Activated CD8-positive, alpha-beta memory T cell treated with anti-CD3 and anti-CD28 coated beads, Interleukin-2, amount 50 U/mL, for 4 hours (primary cell): ENCODE results near the gene UBE3B.

ENCODE experiments used
- DNase-seq: peaks from one replicate; pipeline ENCODE4 v3.0.0-alpha.2; 2020

UBE3B gene

DNA sequence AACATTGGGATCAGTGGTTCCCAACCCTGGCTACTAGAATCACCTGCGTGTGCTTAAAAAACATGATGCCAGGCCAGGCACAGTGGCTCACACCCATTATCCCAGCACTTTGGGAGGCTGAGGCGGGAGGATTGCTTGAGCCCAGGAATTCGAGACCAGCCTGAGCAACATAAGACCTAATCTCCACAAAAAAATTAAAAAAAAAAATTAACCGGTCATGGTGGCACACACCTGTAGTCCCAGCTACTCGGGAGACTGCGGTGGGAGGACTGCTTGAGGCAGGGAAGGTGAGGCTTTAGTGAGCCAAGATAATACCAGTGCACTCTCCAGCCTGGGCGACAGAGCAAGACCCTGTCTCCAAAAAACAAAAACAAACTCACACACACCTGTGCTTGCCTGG is 2.3 kb upstream of the UBE3B start:
- DNase-seq, result no peak

DNA sequence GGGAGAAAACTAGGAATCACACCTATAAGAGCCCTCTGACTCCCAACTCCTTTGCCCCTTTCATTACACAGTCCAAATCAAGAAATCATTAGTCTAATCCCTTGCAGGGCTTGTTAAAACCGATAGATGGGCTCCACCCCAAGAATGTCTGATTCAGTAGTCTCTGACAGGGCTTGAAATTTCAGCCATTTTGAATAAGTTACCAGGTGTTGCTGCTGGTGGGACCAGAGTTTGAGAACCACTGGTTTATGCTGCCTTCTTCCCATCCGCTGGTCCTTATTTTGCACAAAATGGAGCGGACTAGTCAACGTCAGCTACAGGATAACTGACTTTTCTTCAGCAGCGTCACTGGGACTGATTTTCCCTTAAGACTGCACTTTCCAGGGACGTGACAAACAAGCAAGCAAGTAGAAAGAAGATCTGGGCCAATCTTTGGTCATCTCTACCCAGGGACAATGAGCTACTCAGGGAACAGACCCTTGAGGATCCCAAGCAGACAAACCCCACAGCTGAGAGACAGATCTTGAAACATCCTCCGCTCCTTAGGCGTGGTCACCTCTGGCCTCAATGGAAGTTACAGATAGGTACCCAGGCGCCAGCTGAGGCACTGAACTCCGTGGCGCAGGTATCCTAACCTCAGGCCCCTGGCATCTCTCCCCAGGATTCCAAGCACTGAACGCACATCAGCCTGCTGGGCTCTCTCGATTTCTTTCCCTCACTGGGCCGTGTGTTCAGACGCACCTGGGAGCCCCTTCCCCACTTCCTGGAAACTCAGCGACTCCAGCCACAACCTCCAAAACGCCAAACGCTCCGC is 1.2 kb upstream of the UBE3B start:
- no peak for DNase-seq

DNA sequence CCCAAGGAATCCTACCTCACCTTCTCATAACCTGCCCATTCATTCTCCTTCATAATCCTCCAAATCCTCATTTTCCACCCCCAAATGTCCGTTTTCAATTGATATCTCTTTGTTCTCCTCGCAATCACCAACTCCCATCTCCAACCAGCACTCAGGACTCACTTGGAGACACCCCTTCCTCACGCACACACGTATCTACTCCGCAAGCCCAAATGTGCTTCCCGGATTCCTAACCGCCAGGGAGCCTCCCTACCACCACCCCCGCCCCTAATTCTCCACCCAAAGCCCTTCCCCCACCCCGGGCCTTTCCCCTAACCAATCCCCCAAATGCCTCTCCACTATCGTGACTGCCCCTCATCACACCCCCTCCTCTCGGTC is 638 bp upstream of the UBE3B start:
- no peak for DNase-seq

DNA sequence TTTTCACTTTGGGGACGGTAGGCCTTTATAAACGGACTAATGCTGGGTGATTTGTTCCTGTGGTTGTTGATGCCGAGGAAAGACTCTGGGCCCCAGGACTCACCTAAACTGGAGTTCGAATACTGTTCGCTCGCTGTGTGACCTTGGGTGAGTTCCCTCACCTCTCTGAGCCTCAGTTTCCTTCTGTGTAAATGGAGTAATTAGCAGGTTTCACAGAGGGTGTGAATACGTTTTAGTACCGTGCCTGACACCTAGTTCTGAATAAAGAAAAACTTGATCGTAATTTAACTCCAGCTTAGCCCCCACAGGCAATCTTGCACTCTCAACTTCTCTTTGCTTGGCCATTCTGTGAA is 505 bp downstream of the UBE3B start:
- no peak for DNase-seq

DNA sequence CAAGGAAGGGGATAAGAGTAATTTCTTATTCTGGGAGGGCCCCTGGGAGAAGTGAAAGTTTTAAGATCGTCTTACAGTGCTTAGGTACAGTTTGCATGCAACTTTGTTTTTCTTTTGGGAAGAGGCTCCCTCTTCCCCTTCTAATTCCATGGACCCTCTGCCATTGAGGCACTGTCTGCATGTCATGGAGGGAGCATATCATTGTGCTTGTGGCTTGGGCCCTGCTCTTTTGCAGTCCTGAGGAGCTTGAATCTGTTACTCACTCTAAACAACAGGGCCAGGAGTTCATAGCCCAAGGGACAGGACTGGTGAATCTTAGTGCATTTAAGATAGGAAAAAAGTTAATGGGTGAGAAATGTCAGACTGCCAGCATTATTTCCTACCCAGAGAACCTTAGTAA is 2.3 kb downstream of the UBE3B start:
- DNase-seq, result no peak

DNA sequence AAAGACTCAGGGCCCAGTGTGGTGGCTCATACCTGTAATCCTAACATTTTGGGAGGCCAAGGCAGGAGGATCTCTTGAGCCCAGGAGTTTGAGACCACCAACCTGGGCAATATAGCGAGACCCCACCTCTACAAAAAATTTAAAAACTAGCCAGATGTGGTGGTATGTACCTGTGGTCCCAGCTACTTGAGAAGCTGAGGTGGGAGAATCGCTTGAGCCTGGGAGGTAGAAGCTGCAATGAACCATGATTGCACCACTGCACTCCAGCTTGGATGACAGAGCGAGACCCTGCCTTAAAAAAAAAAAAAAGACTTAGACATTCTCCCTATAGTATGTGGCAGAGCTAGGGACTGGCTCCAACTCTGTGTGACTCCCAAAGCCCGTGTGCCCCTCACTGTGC is 2.9 kb downstream of the UBE3B start:
- DNase-seq, result no peak

DNA sequence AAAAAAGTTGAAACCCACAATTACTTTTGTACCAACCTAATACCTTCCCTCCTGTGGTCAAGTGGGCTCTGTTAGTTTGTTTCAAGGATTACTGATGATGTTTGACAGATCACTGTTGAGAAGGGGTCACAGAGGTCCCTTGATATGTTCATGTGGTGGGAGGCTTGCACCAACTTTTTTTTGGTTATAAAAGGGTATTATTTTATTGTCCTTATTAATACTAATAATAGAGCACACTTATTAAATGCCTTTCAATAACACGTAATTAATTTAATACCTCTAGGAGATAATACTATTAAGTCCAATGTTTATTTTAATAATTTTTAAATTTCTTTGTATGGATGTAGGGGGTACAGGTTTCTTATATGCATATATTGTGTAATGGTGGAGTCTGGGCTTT is 4.4 kb downstream of the UBE3B start:
- no peak for DNase-seq

DNA sequence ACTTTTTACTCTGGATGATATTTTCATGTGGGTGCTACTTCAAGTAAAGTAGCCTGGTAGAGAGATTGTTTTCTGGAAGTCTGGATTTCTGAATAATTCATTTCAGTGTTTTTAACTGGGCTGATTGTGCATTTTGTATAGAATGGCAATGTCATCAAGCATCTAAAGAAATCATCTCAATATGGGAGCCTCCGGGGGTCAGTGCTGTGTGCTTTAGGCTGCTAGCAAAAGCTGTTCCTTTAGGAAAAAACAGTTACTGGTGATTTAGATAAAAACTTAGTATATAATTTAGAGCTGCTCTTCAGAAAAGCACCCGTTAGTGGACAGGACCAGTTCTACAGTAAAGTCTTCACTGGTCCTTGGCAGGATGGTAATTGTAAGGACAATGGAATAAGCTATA is 5.1 kb downstream of the UBE3B start:
- no peak for DNase-seq

DNA sequence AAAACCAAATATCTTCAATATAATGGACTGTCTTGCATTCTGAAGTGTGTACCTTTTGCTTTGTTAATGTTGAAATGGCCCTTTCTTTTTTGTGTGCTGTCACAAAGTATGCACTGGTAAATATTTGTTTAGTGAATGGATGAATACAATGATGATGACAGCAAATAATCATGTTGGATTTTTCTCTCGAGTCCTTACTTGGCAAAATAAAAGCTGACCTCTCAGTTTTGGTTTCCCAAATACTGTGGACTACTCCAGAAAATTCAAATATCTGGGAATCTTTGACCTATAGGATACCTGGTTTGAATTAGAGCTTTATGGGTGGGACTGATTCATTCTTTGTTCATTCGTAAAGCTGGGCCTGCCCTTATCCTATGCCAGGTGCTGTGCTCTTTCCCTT is 5.5 kb downstream of the UBE3B start:
- no peak for DNase-seq

DNA sequence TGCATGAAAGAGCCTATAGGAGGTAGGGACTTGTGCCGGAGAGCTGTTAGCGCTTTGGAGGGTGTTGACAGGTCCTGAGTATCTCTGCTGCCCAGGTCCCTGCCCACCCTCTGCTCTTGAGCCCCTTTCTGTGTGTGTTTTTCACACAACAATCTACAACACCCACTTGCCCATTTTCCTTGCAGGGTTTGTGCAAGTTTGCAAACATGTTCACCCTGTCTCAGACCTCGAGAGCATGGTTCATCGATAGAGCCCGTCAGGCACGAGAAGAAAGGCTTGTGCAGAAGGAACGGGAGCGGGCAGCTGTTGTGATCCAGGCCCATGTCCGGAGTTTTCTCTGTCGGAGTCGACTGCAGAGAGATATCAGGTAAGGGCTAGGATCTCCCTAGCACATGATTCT is 5.9 kb downstream of the UBE3B start:
- DNase-seq, result no peak

DNA sequence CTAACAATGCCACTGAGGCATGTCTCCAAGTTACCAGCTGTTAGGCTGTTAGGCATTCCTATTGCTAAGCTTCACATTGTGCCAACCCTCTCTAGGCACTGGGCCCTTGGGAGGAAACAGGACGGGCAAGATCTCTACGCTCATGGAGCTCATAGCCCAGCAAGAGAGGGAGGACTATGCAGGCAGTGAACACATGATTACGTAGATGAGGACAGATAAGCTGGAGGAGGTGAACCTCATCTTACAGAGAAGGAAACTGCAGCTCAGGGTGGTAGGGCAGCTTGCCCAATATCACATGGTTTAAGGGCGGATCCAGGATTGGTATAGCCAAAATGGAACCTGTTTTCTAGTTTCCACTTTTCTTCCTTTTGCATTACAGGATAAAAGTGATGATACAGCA is 7.8 kb downstream of the UBE3B start:
- DNase-seq, result no peak

DNA sequence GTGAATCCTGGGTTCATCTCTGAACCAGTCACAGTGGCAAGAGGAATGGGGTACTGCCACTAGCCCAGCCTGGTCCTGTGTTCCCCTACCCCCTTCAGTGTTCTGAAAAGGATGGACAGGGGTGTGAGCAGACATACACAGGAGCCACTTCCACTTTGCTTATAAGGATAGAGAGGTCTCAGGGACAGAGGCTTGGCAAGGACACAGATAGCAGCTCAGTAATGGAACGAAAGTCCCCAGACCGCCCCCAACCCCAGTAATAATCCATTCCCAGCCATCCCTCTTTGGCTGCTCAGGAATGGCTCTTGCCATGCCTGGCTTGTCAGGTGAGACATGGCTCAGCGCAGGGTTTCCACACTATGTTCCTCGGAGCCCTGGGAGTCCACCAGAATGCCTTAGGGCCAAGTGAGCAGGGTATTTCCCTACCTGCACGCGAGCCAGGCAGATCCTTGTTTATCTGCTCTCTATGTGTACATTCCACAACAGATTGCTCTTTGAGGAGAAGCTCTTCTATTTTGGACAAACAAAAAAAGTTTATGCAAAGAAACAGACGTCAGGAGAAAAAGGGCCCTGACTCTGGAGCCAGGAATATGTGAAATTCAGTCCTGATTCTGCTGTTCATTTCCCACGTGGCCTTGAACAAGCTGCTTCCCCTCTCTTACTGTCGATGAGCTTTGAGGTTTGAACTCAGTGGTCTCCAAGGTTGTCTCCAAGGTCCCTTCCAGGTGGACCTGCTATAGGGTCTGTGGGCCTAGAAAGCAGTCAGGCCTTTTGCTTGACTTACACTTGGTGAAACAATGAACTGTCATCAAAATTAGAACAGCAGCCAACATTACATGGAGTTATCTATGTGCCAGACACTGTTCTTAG is 10.0 kb downstream of the UBE3B start:
- no peak for DNase-seq

DNA sequence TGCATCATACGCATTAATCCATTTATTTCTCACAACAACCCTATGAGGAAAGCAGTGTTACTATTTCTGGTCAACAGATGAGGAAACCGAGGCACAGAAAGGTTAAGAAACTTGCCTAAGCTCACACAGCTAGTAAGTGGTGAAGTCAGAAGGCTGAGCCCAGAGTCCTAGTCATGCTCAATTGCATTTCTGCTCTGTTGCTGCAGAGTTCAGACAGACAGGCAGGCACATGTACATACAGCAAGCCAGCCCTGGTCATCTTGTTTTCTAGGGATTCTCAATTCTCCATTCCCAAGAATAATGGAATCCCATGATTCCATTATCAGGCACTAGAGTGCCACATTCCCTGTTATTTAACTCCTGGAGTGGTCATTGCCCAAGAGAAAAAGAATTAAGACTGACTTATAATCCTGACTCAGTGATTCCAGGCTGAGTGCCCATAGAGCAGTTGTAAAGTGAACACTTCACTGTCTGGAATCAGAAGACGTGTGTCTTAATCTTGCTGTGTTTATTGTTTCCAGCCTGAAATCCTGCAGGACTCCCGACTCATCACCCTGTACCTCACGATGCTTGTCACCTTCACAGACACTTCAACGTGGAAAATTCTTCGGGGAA is 10.7 kb downstream of the UBE3B start:
- no peak for DNase-seq

DNA sequence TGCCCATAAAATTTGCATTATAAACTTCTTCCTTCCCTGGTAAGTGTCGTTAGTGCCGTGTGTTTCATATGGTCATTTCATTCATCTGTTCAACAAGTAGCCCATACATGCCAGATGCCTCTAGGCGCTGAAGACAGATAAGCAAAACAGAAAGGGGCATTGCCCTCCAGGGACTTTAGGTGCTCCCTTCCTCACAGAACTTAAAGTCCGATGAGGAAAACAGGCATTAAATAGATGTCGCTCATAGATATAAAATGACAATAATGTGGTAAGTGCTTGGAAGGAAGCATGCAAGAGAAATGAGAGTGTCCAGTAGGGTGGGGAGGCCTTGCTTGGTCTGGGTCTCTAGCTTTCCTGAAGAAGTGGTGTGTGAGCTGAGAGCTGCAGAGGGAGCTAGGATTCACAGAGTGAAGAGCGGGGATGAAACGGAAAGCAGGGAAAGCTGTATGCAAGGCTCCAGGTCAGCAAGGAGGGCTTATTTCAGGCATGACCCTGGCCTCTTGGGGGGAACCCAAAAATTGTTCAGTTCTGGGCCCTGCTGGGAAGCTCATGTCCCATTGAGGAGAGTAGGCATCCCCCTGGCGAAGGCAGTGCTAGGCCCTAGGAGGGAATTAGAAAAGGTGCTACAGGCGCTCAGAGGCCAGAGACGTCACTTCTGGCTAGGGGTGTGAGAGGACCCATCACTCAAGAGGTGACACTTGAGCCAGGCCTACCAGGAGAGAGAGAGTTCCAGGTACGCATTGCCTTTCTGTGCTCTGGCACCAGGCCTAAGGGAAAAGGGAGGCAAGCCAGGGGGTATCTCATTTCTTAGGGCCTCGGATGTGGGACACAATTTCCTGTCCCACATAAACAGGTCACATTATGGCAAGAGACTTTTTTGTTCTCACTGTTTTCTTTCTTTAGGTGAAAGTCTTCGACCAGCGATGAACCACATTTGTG is 11.9 kb downstream of the UBE3B start:
- DNase-seq, result no peak

DNA sequence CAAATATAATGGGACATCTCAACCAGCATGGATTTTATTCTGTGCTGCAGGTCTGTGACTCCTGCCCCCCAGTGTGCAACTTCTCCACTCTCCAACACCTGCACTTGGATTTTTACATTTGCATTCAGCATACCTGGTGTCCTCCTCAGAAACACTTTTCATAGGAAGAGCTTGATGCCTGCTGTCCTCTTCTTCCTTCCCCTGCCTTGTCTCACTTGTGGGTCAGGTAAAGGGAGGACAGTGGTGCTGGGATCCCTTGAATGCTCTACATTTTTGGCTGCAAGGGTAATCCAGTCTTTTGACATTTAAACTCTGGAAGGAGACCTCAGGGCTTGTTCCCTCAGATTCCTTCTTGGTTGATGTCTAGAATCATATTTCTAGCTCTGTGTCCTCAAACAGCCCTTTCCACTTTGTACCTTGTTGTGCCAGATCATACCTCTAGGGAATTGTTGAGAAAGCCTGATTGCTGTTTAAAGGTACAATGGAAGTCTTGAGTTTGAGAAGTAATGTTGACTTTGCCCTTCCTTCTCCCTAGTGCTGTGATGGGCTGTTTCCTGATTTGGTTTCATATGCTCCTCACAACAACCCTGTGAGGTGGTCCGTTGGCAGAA is 12.6 kb downstream of the UBE3B start:
- DNase-seq, result no peak

DNA sequence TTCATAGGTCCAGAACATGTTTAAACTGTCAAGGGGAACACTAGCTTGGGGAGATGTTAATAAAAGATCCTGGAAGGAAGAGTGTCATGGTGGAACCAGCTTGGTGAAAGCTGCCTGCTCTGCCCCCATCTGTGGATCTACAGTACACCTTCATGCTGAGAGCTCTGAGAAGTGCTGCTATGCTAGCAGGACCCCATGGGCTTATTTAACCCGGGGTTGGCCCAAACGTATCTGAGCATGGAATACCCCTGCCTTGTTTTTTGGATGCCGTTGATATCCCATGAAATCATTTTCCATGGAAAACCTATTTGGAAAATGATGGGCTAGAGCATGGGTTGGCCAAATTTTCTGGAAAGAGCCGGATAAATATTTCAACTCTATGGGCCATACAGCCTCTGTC is 14.2 kb downstream of the UBE3B start:
- DNase-seq, result no peak

DNA sequence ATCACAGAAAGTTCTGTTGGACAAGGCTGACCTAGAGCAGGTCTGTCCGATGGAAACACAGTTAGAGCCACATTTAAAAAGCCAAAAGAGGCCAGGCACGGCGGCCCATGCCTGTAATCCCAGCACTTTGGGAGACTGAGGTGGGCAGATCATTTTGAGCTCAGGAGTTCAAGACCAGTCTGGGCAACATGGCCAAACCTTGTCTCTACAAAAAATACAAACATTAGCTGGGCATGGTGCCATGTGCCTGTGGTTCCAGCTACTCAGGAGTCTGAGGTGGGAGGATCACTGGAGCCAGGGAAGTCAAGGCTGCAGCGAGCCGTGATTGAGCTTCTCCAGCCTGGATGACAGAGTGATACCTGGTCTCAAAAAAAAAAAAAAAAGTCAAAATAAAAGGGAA is 14.9 kb downstream of the UBE3B start:
- no peak for DNase-seq

DNA sequence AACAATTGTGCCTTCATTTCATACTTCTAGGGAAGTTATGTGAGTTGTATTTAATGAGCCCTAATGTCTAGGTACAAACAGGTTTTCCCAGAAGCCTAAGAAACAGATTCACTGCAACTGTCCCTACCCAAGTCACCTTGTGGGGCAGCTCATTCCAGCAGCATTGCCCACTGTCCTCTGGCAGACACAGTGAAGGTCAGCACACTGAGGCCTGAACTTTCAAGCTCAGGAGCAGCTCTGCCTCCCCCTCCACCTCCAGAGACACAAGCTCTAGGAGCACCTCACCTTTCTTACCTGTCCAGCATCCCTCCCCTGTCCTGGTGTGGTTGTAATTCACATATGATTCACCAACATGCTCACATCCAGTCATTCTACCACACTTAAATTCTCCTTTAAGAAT is 15.7 kb downstream of the UBE3B start:
- DNase-seq, result no peak

DNA sequence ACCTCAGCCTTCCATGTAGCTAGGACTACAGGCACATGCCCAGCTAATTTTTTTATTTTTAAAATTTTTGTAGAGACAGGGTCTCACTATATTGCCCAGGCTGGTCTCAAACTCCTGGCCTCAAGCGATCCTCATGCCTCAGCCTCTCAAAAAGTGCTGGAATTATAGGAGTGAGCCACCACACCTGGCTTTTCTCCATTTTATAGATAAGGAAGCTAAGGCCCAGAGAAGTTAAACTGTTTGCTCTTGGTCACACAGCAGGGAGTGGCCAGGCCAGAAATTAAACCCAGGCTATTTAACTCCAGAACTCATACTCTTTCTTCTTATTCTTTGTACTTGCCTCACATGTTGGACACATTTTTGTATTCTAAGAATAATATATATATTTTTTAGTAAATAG is 16.5 kb downstream of the UBE3B start:
- DNase-seq, result no peak

DNA sequence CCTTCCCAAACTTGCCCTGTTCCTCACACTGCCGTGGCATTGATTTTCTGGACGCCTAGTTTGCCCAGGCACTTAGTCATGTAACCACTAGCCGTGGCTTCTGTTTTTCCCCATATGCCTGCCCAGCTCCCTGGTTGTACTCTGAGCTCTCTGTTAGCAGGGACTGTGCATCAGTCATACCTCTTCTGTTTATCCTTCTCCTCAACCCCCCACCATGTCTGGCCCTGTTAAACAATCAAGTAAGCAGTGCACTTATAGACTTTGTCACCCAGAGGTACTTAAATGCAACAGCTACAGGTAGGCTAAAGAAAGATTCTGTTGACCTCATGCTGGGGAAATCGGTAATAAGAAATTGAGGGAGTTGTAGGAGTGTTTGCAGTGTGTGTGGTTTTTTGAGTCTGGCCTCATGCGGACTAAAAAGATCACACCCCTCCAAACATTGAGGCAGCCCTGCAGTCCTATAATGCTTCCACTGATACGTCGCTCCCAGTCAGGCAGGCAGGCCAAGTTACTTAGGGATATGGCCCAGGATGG is 17.0 kb downstream of the UBE3B start:
- no peak for DNase-seq

DNA sequence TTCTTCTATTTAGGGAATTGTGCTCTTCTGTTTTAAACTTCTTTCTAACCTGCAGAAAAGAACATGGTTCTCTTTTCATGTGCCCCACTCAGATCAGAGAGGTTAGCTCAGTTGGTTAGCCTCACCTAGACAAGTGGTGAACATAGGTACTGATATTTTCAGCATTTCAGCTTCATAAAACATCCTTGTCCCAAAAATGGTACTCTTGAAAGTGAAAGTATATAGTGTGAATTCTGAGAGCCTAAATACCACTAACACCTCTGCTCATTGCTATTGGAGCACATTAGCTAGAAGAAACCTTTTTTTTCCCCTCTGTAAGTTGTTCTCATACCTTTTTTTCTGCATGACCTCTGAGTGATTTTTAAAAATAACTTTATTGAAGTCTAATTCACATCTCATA is 17.6 kb downstream of the UBE3B start:
- no peak for DNase-seq

DNA sequence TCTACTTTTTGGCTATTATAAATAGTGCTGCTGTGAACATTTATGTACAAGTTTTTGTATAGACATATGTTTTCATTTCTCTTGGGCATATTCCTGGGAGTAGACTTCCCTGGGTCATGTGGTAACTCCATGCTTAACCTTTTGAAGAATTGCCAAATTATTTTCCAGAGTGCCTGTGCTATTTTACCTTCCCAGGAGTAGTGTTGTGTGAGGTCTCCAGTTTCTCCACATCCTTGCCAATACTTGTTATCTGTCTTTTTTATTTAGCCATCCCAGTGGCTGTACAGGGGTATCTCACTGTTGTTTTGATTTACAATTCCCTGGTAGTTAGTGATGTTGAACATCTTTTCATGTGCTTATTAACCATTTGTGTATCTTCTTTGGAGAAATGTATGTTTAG is 18.9 kb downstream of the UBE3B start:
- no peak for DNase-seq
